ENCODE measurements around the gene OAS3.
A peak's percentile ranks its signal among the peaks of the same experiment; 100 is the strongest.

OAS3 gene

GRCh38 chr12:112937741-112938719 is at the start of gene OAS3:
TSS of gene OAS3 (plus strand) at chr12:112938474. CDS start at chr12:112938531, 57 bp downstream.
- Histone ChIP-seq H3K36me3 (peaks cover 8% of the 10 kb centered on the region; the same call in 1 of the 2 replicates), H3K27me3 (no peaks in the 10 kb centered on the region), H3K27ac (peak within 1 kb of the TSS; percentile 83), H4K20me1 (no peaks in the 10 kb centered on the region), H3K4me2 (peak within 1 kb of the TSS; percentile 92), H3K9me3 (no peaks in the 10 kb centered on the region), H3K9ac (peak within 1 kb of the TSS; percentile 82), H3K4me1 (peaks cover 24% of the 10 kb centered on the region), H3K4me3 (peak within 1 kb of the TSS; percentile 78)
- TF ChIP-seq Cebpa-rat (IDR thresholded peaks at IDR 0.05), result no peak

- H3K27ac ChIP-seq, result no peak overlapping the region
- no peaks in the 10 kb centered on the region for H3K36me3 ChIP-seq
- H3K9me3 ChIP-seq, result no peaks in the 10 kb centered on the region
- H3K9ac ChIP-seq, result no peak overlapping the region
- H4K20me1 ChIP-seq, result no peaks in the 10 kb centered on the region
- no peaks in the 10 kb centered on the region for H3K4me1 ChIP-seq
- no peaks in the 10 kb centered on the region for H3K27me3 ChIP-seq
- no peak for TF ChIP-seq Cebpa-rat (IDR thresholded peaks at IDR 0.05)
- H3K4me2 ChIP-seq, result no peak overlapping the region
- no peak overlapping the region for H3K4me3 ChIP-seq
Measured at GRCh38 chr12:112891093-112892024, 46.9 kb upstream of the OAS3 start.

GRCh38 chr12:112892856-112893255 is 45.4 kb upstream of the OAS3 start:
- Histone ChIP-seq H3K4me3 (no peak overlapping the region), H3K27ac (no peak overlapping the region), H3K4me2 (no peak overlapping the region), H3K9me3 (no peaks in the 10 kb centered on the region), H3K9ac (no peak overlapping the region), H4K20me1 (no peaks in the 10 kb centered on the region), H3K4me1 (no peaks in the 10 kb centered on the region), H3K27me3 (no peaks in the 10 kb centered on the region), H3K36me3 (no peaks in the 10 kb centered on the region)
- TF ChIP-seq Cebpa-rat (IDR thresholded peaks at IDR 0.05), result no peak

- TF ChIP-seq Cebpa-rat (IDR thresholded peaks at IDR 0.05), result no peak
- Histone ChIP-seq H3K9ac (no peak overlapping the region), H3K27me3 (no peaks in the 10 kb centered on the region), H3K9me3 (no peaks in the 10 kb centered on the region), H3K36me3 (no peaks in the 10 kb centered on the region), H3K27ac (no peak overlapping the region), H4K20me1 (no peaks in the 10 kb centered on the region), H3K4me2 (no peak overlapping the region), H3K4me3 (no peak overlapping the region), H3K4me1 (no peaks in the 10 kb centered on the region)
Measured at GRCh38 chr12:112894128-112894527, 44.1 kb upstream of the OAS3 start.

GRCh38 chr12:112898380-112898779 is 39.9 kb upstream of the OAS3 start:
- H4K20me1 ChIP-seq, result no peaks in the 10 kb centered on the region
- H3K27me3 ChIP-seq, result no peaks in the 10 kb centered on the region
- TF ChIP-seq Cebpa-rat (IDR thresholded peaks at IDR 0.05), result no peak
- no peaks in the 10 kb centered on the region for H3K36me3 ChIP-seq
- no peaks in the 10 kb centered on the region for H3K9me3 ChIP-seq
- no peak overlapping the region for H3K27ac ChIP-seq
- peaks cover 14% of the 10 kb centered on the region for H3K4me1 ChIP-seq
- H3K4me3 ChIP-seq, result no peak overlapping the region
- no peak overlapping the region for H3K4me2 ChIP-seq
- H3K9ac ChIP-seq, result no peak overlapping the region

GRCh38 chr12:112900298-112901145 is 37.8 kb upstream of the OAS3 start:
- no peaks in the 10 kb centered on the region for H3K9me3 ChIP-seq
- H3K4me2 ChIP-seq, result no peak overlapping the region; the same call in 1 of the 2 replicates
- H3K27me3 ChIP-seq, result no peaks in the 10 kb centered on the region
- H3K36me3 ChIP-seq, result no peaks in the 10 kb centered on the region
- no peak overlapping the region for H3K9ac ChIP-seq
- H3K4me3 ChIP-seq, result no peak overlapping the region
- no peaks in the 10 kb centered on the region for H4K20me1 ChIP-seq
- no peak overlapping the region for H3K27ac ChIP-seq
- H3K4me1 ChIP-seq, result peaks cover 14% of the 10 kb centered on the region
- no peak for TF ChIP-seq Cebpa-rat (IDR thresholded peaks at IDR 0.05)

GRCh38 chr12:112901271-112901670 is 37.0 kb upstream of the OAS3 start:
- Histone ChIP-seq H3K4me1 (peaks cover 17% of the 10 kb centered on the region), H3K27ac (no peak overlapping the region), H3K9me3 (no peaks in the 10 kb centered on the region), H3K27me3 (no peaks in the 10 kb centered on the region), H3K9ac (no peak overlapping the region), H3K4me3 (no peak overlapping the region), H3K4me2 (no peak overlapping the region), H3K36me3 (no peaks in the 10 kb centered on the region), H4K20me1 (no peaks in the 10 kb centered on the region)
- no peak for TF ChIP-seq Cebpa-rat (IDR thresholded peaks at IDR 0.05)

- Histone ChIP-seq H3K27me3 (no peaks in the 10 kb centered on the region), H3K9ac (no peak overlapping the region), H3K27ac (no peak overlapping the region), H3K4me1 (peaks cover 31% of the 10 kb centered on the region), H3K4me2 (no peak overlapping the region), H3K4me3 (no peak overlapping the region), H3K36me3 (no peaks in the 10 kb centered on the region), H3K9me3 (no peaks in the 10 kb centered on the region), H4K20me1 (no peaks in the 10 kb centered on the region)
- no peak for TF ChIP-seq Cebpa-rat (IDR thresholded peaks at IDR 0.05)
Measured at GRCh38 chr12:112904571-112904970, 33.7 kb upstream of the OAS3 start.

GRCh38 chr12:112905451-112906089 is 32.7 kb upstream of the OAS3 start:
- peaks cover 26% of the 10 kb centered on the region for H3K4me1 ChIP-seq
- no peak overlapping the region for H3K4me3 ChIP-seq
- no peak overlapping the region for H3K9ac ChIP-seq
- no peak overlapping the region for H3K27ac ChIP-seq
- H3K27me3 ChIP-seq, result no peaks in the 10 kb centered on the region
- TF ChIP-seq Cebpa-rat (IDR thresholded peaks at IDR 0.05), result no peak
- no peaks in the 10 kb centered on the region for H3K9me3 ChIP-seq
- no peak overlapping the region for H3K4me2 ChIP-seq
- H4K20me1 ChIP-seq, result no peaks in the 10 kb centered on the region
- H3K36me3 ChIP-seq, result no peaks in the 10 kb centered on the region

All from BLaER1 (cell line).